LNCaP clone FGC (cell line): ENCODE results near the gene NARS2.
"Not testable (repeated sequence)": the region's sequence is repeated elsewhere in the genome, so short reads cannot be mapped to it uniquely, and the experiment has no call there.

Experiments used
- DNase-seq: peaks from one replicate; pipeline ENCODE4 v3.0.0-alpha.2; 2011; ENCODE audit warnings: low read depth
- H3K4me3 ChIP-seq: 2 replicates; pipeline ENCODE4 v1.5.1; 2011; ENCODE audit warnings: mild to moderate bottlenecking, low read depth, low read length, control low read depth
- CTCF ChIP-seq: IDR thresholded peaks from 2 replicates; pipeline ENCODE4 v1.5.1; 2012; ENCODE audit warnings: mild to moderate bottlenecking; ENCODE audit not compliant: control insufficient read depth, insufficient read depth; ENCODE audit errors: extremely low read depth

NARS2 gene

GRCh38 chr11:78574386-78575381 lies at the start of gene NARS2:
Gene NARS2, minus strand, starts transcription at chr11:78574864. Its CDS starts 376 bp downstream, at chr11:78574488.
- peak; percentile 90 for DNase-seq
- H3K4me3 ChIP-seq = peak within 1 kb of the TSS; percentile 83
- no peak for TF ChIP-seq CTCF

- no peak for DNase-seq
- no peak overlapping the region for H3K4me3 ChIP-seq
- TF ChIP-seq CTCF = no peak
Measured at GRCh38 chr11:78622666-78623065, 48.0 kb upstream of the NARS2 start.

GRCh38 chr11:78620159-78620558 lies 45.5 kb upstream of the NARS2 start:
- DNase-seq = no peak
- H3K4me3 ChIP-seq = no peak overlapping the region
- no peak for TF ChIP-seq CTCF

- H3K4me3 ChIP-seq = no peak overlapping the region
- TF ChIP-seq CTCF = no peak
- DNase-seq = no peak
Measured at GRCh38 chr11:78615724-78616123, 41.1 kb upstream of the NARS2 start.

- H3K4me3 ChIP-seq = no peak overlapping the region
- no peak for TF ChIP-seq CTCF
Measured at GRCh38 chr11:78613378-78613813, 38.7 kb upstream of the NARS2 start.

GRCh38 chr11:78612721-78613377 lies 38.2 kb upstream of the NARS2 start:
- no peak for TF ChIP-seq CTCF
- no peak overlapping the region for H3K4me3 ChIP-seq
- no peak for DNase-seq

More at GRCh38 chr11:78613378-78613813, 38.7 kb upstream of the NARS2 start:
- no peak for DNase-seq

- H3K4me3 ChIP-seq, DNase-seq: not testable (repeated sequence)
Measured at GRCh38 chr11:78609321-78609720, 34.7 kb upstream of the NARS2 start.
